Measurements from ENCODE around the gene PLA2G15. TPM values are rescaled to one million over a fixed set of nuclear protein-coding genes. Genes with fewer than 3 reads are reported as not detected.

The PLA2G15 gene
- total RNA-seq, 2 donors from 2014 or later: 15.7 to 39.5 TPM

- Histone ChIP-seq H3K4me1 (replicated peaks) (peaks cover 29% of the 10 kb centered on the region), H3K9me3 (no peaks in the 10 kb centered on the region), H3K27ac (peak overlapping the region; percentile 67 to 74), H3K4me3 (no peak overlapping the region), H3K36me3 (peaks cover 4 to 16% of the 10 kb centered on the region in 2 donors), H3K27me3 (replicated peaks; ENCODE audit: insufficient read depth) (no peaks in the 10 kb centered on the region)
- 51% methylated on average over 2 of the region's 2 CpGs for WGBS
- TF ChIP-seq POLR2AphosphoS5 (IDR thresholded peaks at IDR 0.05) (no peak), CTCF (IDR thresholded peaks at IDR 0.05) (peak in 1 of 4 experiments; percentile 22), POLR2A (IDR thresholded peaks at IDR 0.05) (no peak)
- intact Hi-C loops (cut with DNase I): loop anchor here (2.0 to 5.0 kb wide), 2 partner anchors 143 to 236 kb away; partner anchors contain the start of gene NFATC3
- no peak for DNase-seq (ENCODE audit: low spot score)
These were observed 17.2 kb upstream of the PLA2G15 start for GRCh38 chr16:68227850-68228553.

GRCh38 chr16:68228652-68229051 lies 16.5 kb upstream of the PLA2G15 start:
- TF ChIP-seq POLR2A (IDR thresholded peaks at IDR 0.05) (no peak), POLR2AphosphoS5 (IDR thresholded peaks at IDR 0.05) (no peak), CTCF (IDR thresholded peaks at IDR 0.05) (no peak)
- Histone ChIP-seq H3K4me3 (no peak overlapping the region), H3K27ac (peak overlapping the region; percentile 67 to 74), H3K4me1 (replicated peaks) (peaks cover 34% of the 10 kb centered on the region), H3K27me3 (replicated peaks; ENCODE audit: insufficient read depth) (no peaks in the 10 kb centered on the region), H3K36me3 (peaks cover 4 to 16% of the 10 kb centered on the region in 2 donors), H3K9me3 (no peaks in the 10 kb centered on the region)
- no peak for DNase-seq (ENCODE audit: low spot score)
- WGBS: 69% methylated on average over 3 of the region's 3 CpGs
- intact Hi-C loops (cut with DNase I): loop anchor here (2.0 to 5.0 kb wide), 2 partner anchors 144 to 236 kb away; partner anchors contain the start of gene NFATC3

- Histone ChIP-seq H3K27me3 (replicated peaks; ENCODE audit: insufficient read depth) (no peaks in the 10 kb centered on the region), H3K4me3 (no peak overlapping the region), H3K9me3 (no peaks in the 10 kb centered on the region), H3K4me1 (replicated peaks) (peaks cover 39% of the 10 kb centered on the region), H3K36me3 (peaks cover 4 to 16% of the 10 kb centered on the region in 2 donors), H3K27ac (peak overlapping the region; percentile 67 to 74)
- intact Hi-C loops (cut with DNase I): loop anchor here (2.0 to 5.0 kb wide), 2 partner anchors 145 to 237 kb away; partner anchors contain the start of gene NFATC3
- peak; percentile 48 for DNase-seq (ENCODE audit: low spot score)
- TF ChIP-seq POLR2AphosphoS5 (IDR thresholded peaks at IDR 0.05): peak; percentile 65
- TF ChIP-seq POLR2A (IDR thresholded peaks at IDR 0.05): no peak
- TF ChIP-seq CTCF (IDR thresholded peaks at IDR 0.05): peak; percentile 64 to 94 (median 88)
- WGBS: 52% methylated on average over 4 of the region's 4 CpGs
These were observed 15.6 kb upstream of the PLA2G15 start for GRCh38 chr16:68229431-68230175.

GRCh38 chr16:68230176-68230571 lies 15.0 kb upstream of the PLA2G15 start:
- WGBS: 84% methylated on average over 9 of the region's 9 CpGs
- Histone ChIP-seq H3K9me3 (no peaks in the 10 kb centered on the region), H3K4me1 (replicated peaks) (peaks cover 39% of the 10 kb centered on the region), H3K27me3 (replicated peaks; ENCODE audit: insufficient read depth) (no peaks in the 10 kb centered on the region), H3K27ac (peak overlapping the region; percentile 67 to 74), H3K36me3 (peaks cover 4 to 16% of the 10 kb centered on the region in 2 donors), H3K4me3 (no peak overlapping the region)
- no peak for TF ChIP-seq POLR2A (IDR thresholded peaks at IDR 0.05)
- TF ChIP-seq POLR2AphosphoS5 (IDR thresholded peaks at IDR 0.05): no peak
- TF ChIP-seq CTCF (IDR thresholded peaks at IDR 0.05): no peak
- intact Hi-C loops (cut with DNase I): no loop called here
- no peak for DNase-seq (ENCODE audit: low spot score)
